ENCODE results near the gene FAR2. TPM values are rescaled to one million over a fixed set of nuclear protein-coding genes. Genes with fewer than 3 reads are reported as not detected.

The FAR2 gene
- total RNA-seq (2022; extraction: Qiagen RNA extraction) = 0.14 to 0.37 TPM (median 0.22 TPM) in 3 of 5 replicates, not detected in the others

DNA sequence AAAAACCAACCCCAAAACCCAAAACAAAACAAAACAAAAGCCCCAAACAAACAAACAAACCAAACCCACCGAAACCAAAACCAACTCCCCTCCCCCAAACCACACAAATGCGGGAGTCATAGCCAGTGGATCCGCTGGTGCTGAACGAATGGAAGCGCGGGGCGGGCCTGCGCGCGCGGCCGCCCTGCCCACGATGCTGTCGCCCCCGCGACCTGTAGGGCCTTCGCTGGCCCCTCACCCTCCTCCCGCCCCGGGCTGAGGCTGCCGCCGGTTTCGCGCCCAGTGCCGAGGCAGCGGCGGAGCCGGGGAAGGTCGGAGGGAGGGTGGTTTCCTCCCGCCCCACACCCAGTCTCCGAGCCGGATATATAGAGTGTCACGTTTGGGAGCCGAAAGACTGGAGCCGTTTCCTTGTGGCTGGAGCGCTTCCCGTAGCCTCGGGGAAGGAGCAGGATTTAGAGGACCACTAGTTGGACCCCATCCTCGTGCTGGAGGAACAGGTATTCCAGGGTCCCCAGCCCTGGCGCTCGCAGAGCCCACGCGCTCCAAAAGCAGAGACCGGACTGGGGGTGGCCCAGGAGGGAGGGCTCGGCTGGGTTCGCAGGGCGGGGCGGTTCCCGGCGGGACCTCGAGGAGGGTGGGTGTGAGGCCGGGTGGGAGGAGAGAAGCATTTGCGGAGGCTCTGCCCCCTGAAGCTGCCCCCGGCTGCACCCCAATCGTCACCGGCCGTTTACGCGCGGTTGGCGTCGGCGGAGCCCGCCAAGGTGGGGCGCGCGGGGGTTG, at the start of gene FAR2:
Gene FAR2 (plus strand): TSS at position 368 of the 780 bp plus-strand sequence. CDS start 121,172 bp downstream, outside the sequence.

DNA sequence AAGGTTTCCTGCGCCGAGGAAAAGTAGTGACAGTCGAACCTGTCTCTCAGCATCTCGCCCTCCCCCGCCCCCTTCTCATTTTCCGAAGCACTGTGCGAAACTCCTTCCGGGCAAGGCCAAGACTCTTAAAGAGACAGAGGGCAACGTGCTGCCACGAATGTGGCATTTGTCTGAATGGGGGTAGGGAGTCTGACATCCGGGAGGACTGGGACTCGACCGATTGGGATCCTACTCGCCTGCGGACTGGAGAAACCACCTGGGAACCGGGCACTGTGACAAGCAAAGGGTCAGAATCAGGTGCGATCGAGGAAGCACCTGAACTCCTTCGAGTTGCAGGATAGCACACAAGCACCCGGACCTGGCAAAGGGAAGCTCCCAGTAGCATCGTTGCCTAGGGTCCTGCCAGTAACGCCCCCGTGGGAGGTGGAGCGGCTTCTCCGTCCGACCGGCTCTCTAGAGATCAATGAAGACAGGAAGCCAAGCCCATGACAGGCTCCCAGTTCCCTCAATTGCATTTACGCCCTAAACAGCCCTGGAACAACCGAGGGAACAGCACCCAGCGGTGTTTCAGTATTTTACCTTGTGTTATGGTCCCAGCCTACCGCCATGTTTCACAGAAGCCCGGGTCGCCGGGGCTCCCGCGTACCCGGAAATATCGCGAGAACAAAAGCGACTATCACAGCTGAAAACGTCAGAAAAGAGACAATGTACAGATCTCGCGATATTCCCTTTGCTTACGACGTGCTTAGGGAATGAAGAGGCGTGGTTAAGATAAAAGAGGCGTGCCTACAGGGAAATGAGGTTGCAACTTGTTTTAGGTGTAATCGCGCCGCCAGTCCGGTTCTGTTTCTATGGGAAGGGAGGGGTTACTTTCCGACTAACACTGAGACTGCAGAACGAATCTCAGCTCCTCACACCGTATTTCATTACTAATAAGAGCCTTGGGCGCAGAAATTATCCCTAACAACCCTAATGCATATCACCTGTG, 231.8 kb downstream of the FAR2 start, which contains the start of gene ERGIC2:
Gene ERGIC2 (minus strand): TSS at position 637 of the 988 bp plus-strand sequence. CDS start 9,539 bp downstream, outside the sequence.

Other genes starting within 250 kb of the FAR2 start
- gene ERGIC2, start 231.9 kb downstream of the FAR2 start, total RNA-seq (2022; extraction: Qiagen RNA extraction) = 58.0 to 78.1 TPM (median 63.3 TPM) in 5 replicates

Measured in A549 treated with AZD2906 at 1 μM for 4 hours (cell line).